K562 (cell line): Measurements from ENCODE around the gene MIEN1. TPM values are rescaled to one million over a fixed set of nuclear protein-coding genes. Genes with fewer than 3 reads are reported as not detected.

Experiments
- ATAC-seq: fragments of 200-7000 bp; cut with Tn5 transposase; 3 replicates; pipeline ENCODE4 v1.9.1; 2020; ENCODE audit warnings: moderate library complexity
- BruUV-seq: library from RNA; stranded (reverse); fragments of 400-500 nt; replicated peaks from 2 replicates; lab custom pipeline; 2021; lab: Mats Ljungman, UMichigan
- CTCF ChIA-PET: fragments of 300-600 bp; formaldehyde crosslinking; extraction: SDS; loops from one replicate; lab custom pipeline; 2021; ENCODE audit warnings: low intra/inter-chr PET ratio; lab: Yijun Ruan, JAX
- POLR2A ChIA-PET: fragments of 300-600, 350-650 bp; sonication (Branson Sonifier 250); formaldehyde crosslinking; extraction: SDS; loops from one replicate; lab custom pipeline; 2021; ENCODE audit warnings: antibody characterized with exemption, inconsistent platforms; lab: Yijun Ruan, JAX
- DNase-seq, 4 experiments: peaks; one replicate each; pipeline versions ENCODE4 v3.0.0 to v3.0.0-alpha.2; 2011 to 2018; ENCODE audit warnings: low spot score in 3 of 4, mixed read lengths in 3 of 4; ENCODE audit errors: extremely low read depth in 1 of 4
- FAIRE-seq: peaks from 2 replicates; lab custom pipeline; 2011; peaks lifted over from hg19 to GRCh38; lab: Jason Lieb, UNC
- H2AFZ ChIP-seq: 2 replicates; pipeline ENCODE4 v1.6.0; 2011; ENCODE audit warnings: low read depth, low read length, control low read depth, inconsistent platforms
- H3K27ac ChIP-seq: fragments of 200-600 bp; 3 replicates; pipeline ENCODE4 v1.8.0; 2011; ENCODE audit warnings: low read depth, mild to moderate bottlenecking, control low read depth, inconsistent platforms, low read length, moderate library complexity, mixed read lengths; ENCODE audit errors: extremely low read depth
- H3K27me3 ChIP-seq, 2 experiments: fragments of 300-600 bp in 1 of 2; 2 replicates in 1 of 2; 3 replicates in 1 of 2; pipeline versions ENCODE4 v1.6.0 to v1.8.0; 2011; ENCODE audit warnings: inconsistent platforms in 2 of 2, low read length in 2 of 2, mild to moderate bottlenecking in 1 of 2, mixed read lengths in 1 of 2, moderate library complexity in 1 of 2; ENCODE audit not compliant: control insufficient read depth in 2 of 2, insufficient read depth in 2 of 2
- H3K36me3 ChIP-seq: fragments of 300-600 bp; 3 replicates; pipeline ENCODE4 v1.8.0; 2011; ENCODE audit warnings: mild to moderate bottlenecking, low read length, inconsistent platforms; ENCODE audit not compliant: control insufficient read depth, insufficient read depth
- H3K4me1 ChIP-seq, 2 experiments: fragments of 200-600 bp in 1 of 2; replicated peaks in 1 of 2; 2 replicates in 1 of 2; 3 replicates in 1 of 2; pipeline versions ENCODE4 v1.5.1 to v1.8.0; 2011; ENCODE audit warnings: inconsistent platforms in 2 of 2, low read length in 2 of 2, mild to moderate bottlenecking in 1 of 2, mixed read lengths in 1 of 2, moderate library complexity in 1 of 2; ENCODE audit not compliant: control insufficient read depth in 2 of 2, insufficient read depth in 2 of 2
- H3K4me2 ChIP-seq: 2 replicates; pipeline ENCODE4 v1.6.1; 2011; ENCODE audit warnings: low read length, control low read depth, inconsistent platforms, mixed read lengths; ENCODE audit not compliant: insufficient read depth
- H3K4me3 ChIP-seq: fragments of 200-600 bp; sonication (generic), shearing (Covaris generic); 2 replicates; pipeline ENCODE4 v1.5.1; 2016; ENCODE audit warnings: control low read depth, inconsistent platforms
- H3K79me2 ChIP-seq: fragments of 200-600 bp; 3 replicates; pipeline ENCODE4 v1.8.0; 2011; ENCODE audit warnings: low read length, inconsistent platforms; ENCODE audit not compliant: control insufficient read depth, insufficient read depth
- H3K9ac ChIP-seq, 2 experiments: 2 replicates each; pipeline versions ENCODE4 v1.6.0 to v1.6.1; 2011; ENCODE audit warnings: low read depth in 2 of 2, low read length in 2 of 2, control low read depth in 1 of 2, inconsistent platforms in 1 of 2, mild to moderate bottlenecking in 1 of 2, mixed read lengths in 1 of 2; ENCODE audit not compliant: insufficient read depth in 1 of 2
- H3K9me1 ChIP-seq: one replicate; pipeline ENCODE4 v1.6.0; 2011; ENCODE audit warnings: inconsistent platforms, mild to moderate bottlenecking, low read length, moderate library complexity; ENCODE audit not compliant: control insufficient read depth, insufficient read depth
- H3K9me3 ChIP-seq: replicated peaks from 2 replicates; pipeline ENCODE4 v1.5.1; 2011; ENCODE audit warnings: low read depth, low read length, inconsistent platforms; ENCODE audit not compliant: control insufficient read depth, insufficient read depth
- H4K20me1 ChIP-seq: replicated peaks from 2 replicates; pipeline ENCODE4 v1.6.1; 2011; ENCODE audit warnings: low read length, inconsistent platforms, mixed read lengths; ENCODE audit not compliant: control insufficient read depth, insufficient read depth
- BACH1 ChIP-seq: fragments of 200-800 bp; sonication (Bioruptor generic); IDR thresholded peaks from 2 replicates; pipeline ENCODE4 v1.6.1; 2016; ENCODE audit warnings: missing genetic modification characterization, missing compliant biosample characterization
- CSDE1 ChIP-seq, 2 experiments: fragments of 450-650 bp; IDR thresholded peaks; 2 replicates each; pipeline ENCODE4 v1.6.1; 2016; ENCODE audit warnings: mild to moderate bottlenecking in 1 of 2
- ETV1 ChIP-seq: fragments of 450-650 bp; conservative IDR thresholded peaks from 2 replicates; pipeline ENCODE4 v1.6.1; 2016; ENCODE audit warnings: missing genetic modification characterization, control low read depth, low read depth, missing compliant biosample characterization
- FUS ChIP-seq: fragments of 200-400 bp; formaldehyde crosslinking; optimal IDR thresholded peaks from 2 replicates; pipeline ENCODE3; 2017; ENCODE audit warnings: low read depth, low read length
- GATAD2B ChIP-seq: fragments of 450-650 bp; IDR thresholded peaks from 2 replicates; pipeline ENCODE4 v1.6.1; 2017; ENCODE audit warnings: mild to moderate bottlenecking, borderline replicate concordance
- KAT2B ChIP-seq: IDR thresholded peaks from one replicate; pipeline ENCODE4 v1.6.1; 2012; ENCODE audit warnings: low read depth, mild to moderate bottlenecking, control low read depth, inconsistent platforms, low read length, moderate library complexity
- MYC ChIP-seq, 2 experiments: fragments of 250-450 bp in 1 of 2; sonication (Bioruptor Pico) in 1 of 2; IDR thresholded peaks; 2 replicates each; pipeline versions ENCODE4 v1.5.1 to v1.6.1; 2012 to 2021; ENCODE audit warnings: low read depth in 2 of 2, borderline replicate concordance in 1 of 2, improper control_type of control experiment in 1 of 2, low read length in 1 of 2, mild to moderate bottlenecking in 1 of 2, moderate library complexity in 1 of 2
- NBN ChIP-seq: fragments of 450-650 bp; IDR thresholded peaks from 2 replicates; pipeline ENCODE4 v1.6.1; 2016; ENCODE audit warnings: low read depth, mild to moderate bottlenecking
- NFXL1 ChIP-seq: fragments of 450-650 bp; formaldehyde crosslinking; IDR thresholded peaks from 2 replicates; pipeline ENCODE4 v1.4.0; 2021; ENCODE audit warnings: mild to moderate bottlenecking
- NR2C2 ChIP-seq, 2 experiments: fragments of 200-800 bp in 1 of 2; sonication (Bioruptor generic) in 1 of 2; sonication (generic) in 1 of 2; formaldehyde crosslinking in 1 of 2; IDR thresholded peaks; 2 replicates each; pipeline versions ENCODE4 v1.6.1 to v1.8.0; 2016 to 2022; ENCODE audit warnings: mild to moderate bottlenecking in 1 of 2, missing compliant biosample characterization in 1 of 2, missing genetic modification characterization in 1 of 2, missing genetic modification reagents in 1 of 2
- RAD21 ChIP-seq, 2 experiments: fragments of 250-450 bp in 1 of 2; fragments of 450-650 bp in 1 of 2; sonication (Bioruptor Pico) in 1 of 2; formaldehyde crosslinking in 1 of 2; IDR thresholded peaks in 1 of 2; conservative IDR thresholded peaks in 1 of 2; 2 replicates each; pipeline versions ENCODE4 v1.4.0 to v1.8.0; 2020 to 2022; ENCODE audit warnings: mild to moderate bottlenecking in 2 of 2, moderate library complexity in 1 of 2
- SPI1 ChIP-seq: IDR thresholded peaks from 2 replicates; pipeline ENCODE4 v1.6.1; 2011; ENCODE audit warnings: low read depth, low read length, control low read depth, borderline replicate concordance
- ZBED1 ChIP-seq: IDR thresholded peaks from 2 replicates; pipeline ENCODE4 v1.6.1; 2014
- ZC3H4 ChIP-seq: sonication (generic); formaldehyde crosslinking; IDR thresholded peaks from 2 replicates; pipeline ENCODE4 v1.9.0; 2021; ENCODE audit warnings: missing genetic modification reagents, borderline replicate concordance
- ZNF12 ChIP-seq: sonication (generic); formaldehyde crosslinking; IDR thresholded peaks from 2 replicates; pipeline ENCODE4 v1.4.0; 2020; ENCODE audit warnings: mild to moderate bottlenecking, missing genetic modification reagents
- ZNF146 ChIP-seq: IDR thresholded peaks from one replicate; pipeline ENCODE4 v1.6.1; 2018; ENCODE audit warnings: missing compliant biosample characterization; ENCODE audit not compliant: unreplicated experiment
- ZNF408 ChIP-seq: fragments of 250-450 bp; sonication (Bioruptor Pico); IDR thresholded peaks from 2 replicates; pipeline ENCODE4 v1.4.0; 2020; ENCODE audit warnings: low read depth, mild to moderate bottlenecking, moderate library complexity
- ZNF764 ChIP-seq: fragments of 250-450 bp; sonication (Bioruptor Pico); IDR thresholded peaks from 2 replicates; pipeline ENCODE4 v1.4.0; 2020; ENCODE audit warnings: low read depth, mild to moderate bottlenecking, moderate library complexity
- ZNF766 ChIP-seq: fragments of 200-800 bp; sonication (Bioruptor generic); conservative IDR thresholded peaks from 2 replicates; pipeline ENCODE4 v1.6.1; 2016; ENCODE audit warnings: missing genetic modification characterization, missing compliant biosample characterization
- WGBS: fragments of 100-300 bp; shearing (Covaris generic); methylation state at CpG from one replicate; pipeline ENCODE4 v1.1.6; 2016; ENCODE audit warnings: low coverage, mixed read lengths; ENCODE audit not compliant: insufficient coverage; ENCODE audit errors: missing lambda C conversion rate; 5-methylcytosine and 5-hydroxymethylcytosine counted together
- in situ Hi-C: fragments of 300-500 bp; cut with MboI; formaldehyde crosslinking; loops from 4 replicates; pipeline ENCODE4 v1.15.0; 2018; ENCODE audit warnings: inconsistent platforms, mixed read lengths
- intact Hi-C: fragments of 100-400 bp; cut with micrococcal nuclease; formaldehyde crosslinking; loops from 2 replicates; pipeline ENCODE4 v1.14.2; 2022
- polyA plus RNA-seq, 8 experiments: library from polyadenylated mRNA; depleted of rRNA in 4 of 8; stranded (reverse) in 5 of 8; unstranded in 3 of 8; fragments of >200 nt; fragmentation: Nextera tagmentation in 2 of 8; fragmentation: Illumina TruSeq in 1 of 8; extraction: Ambion mirVana in 2 of 8; extraction: Trizol in 1 of 8; gene quantifications; 2 replicates each; pipeline versions ENCODE4 v1.2.1 to v1.2.3, GENCODE V29; 2011 to 2014; ENCODE audit warnings: inconsistent platforms in 1 of 8, missing spikeins in 1 of 8
- total RNA-seq, 7 experiments: library from RNA; depleted of rRNA in 6 of 7; stranded (reverse); fragments of >200 nt in 6 of 7; fragmentation: Illumina TruSeq in 2 of 7; extraction: Trizol in 2 of 7; gene quantifications; 2 replicates each; pipeline versions ENCODE4 v1.2.1 to v1.2.3, GENCODE V29; 2011 to 2021; ENCODE audit warnings: low replicate concordance in 1 of 7

Gene MIEN1
- total and polyA plus RNA-seq, 9 of the 15 experiments (the other 6 are each of a cell fraction or from before 2014, with no cell fraction given): 61.3 to 142 (median 78.9) TPM

- Histone ChIP-seq H3K4me2 (no peak overlapping the region), H3K27ac (no peak overlapping the region), H3K27me3 (peaks cover 20 to 25% of the 10 kb centered on the region in 2 experiments; a peak in 4 of 5 replicates), H3K36me3 (no peaks in the 10 kb centered on the region), H3K79me2 (no peaks in the 10 kb centered on the region), H3K4me3 (no peak overlapping the region), H3K9ac (no peak overlapping the region), H3K4me1 (no peaks in the 10 kb centered on the region), H3K9me1 (no peaks in the 10 kb centered on the region), H3K9me3 (no peaks in the 10 kb centered on the region), H4K20me1 (no peaks in the 10 kb centered on the region), H2AFZ (no peak overlapping the region)
- POLR2A ChIA-PET: interaction anchor here (0.7 to 1.4 kb wide), 2 partner anchors 17 to 314 kb away, joined by 3 read pairs; no protein-coding TSS in a partner anchor
- TF ChIP-seq ZNF12 (CRISPR knock-in tag) (no peak), FUS (no peak)
- no TSS peak for BruUV-seq
- CTCF ChIA-PET: no interaction called here
- no peak for DNase-seq
- no peak for ATAC-seq
- in situ Hi-C loops: no loop called here
- FAIRE-seq: no peak
- intact Hi-C loops: no loop called here
Measured at GRCh38 chr17:39776252-39776651, 45.9 kb upstream of the MIEN1 start.

DNA sequence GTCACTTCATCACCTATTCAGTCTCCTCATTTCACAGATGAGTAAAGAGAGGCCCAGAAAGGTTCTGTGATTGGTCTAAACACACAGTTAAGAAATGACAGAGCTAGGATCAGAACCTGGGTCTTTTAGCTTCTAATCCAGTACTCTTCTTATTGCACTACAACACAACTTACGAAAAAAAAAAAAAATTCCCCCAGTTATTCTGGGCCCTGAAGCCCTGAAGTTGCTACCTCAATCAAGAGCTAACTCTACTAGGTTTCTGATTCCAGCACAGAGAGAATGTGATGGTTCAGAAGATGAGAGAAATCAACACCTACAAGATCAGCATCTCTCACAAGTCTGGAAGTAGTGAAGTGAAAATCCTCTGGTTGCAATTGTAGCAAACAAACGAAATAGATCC is 44.7 kb upstream of the MIEN1 start:
- H3K36me3 ChIP-seq: no peaks in the 10 kb centered on the region
- H3K4me2 ChIP-seq: no peak overlapping the region
- H4K20me1 ChIP-seq: no peaks in the 10 kb centered on the region
- no peak for ATAC-seq
- ChIA-PET POLR2A (interaction anchor here (1.6 kb wide), 1 partner anchor 100 kb away, joined by 4 read pairs; no protein-coding TSS in a partner anchor), CTCF (no interaction called here)
- H3K27ac ChIP-seq: no peak overlapping the region
- intact Hi-C loops (no loop called here), in situ Hi-C loops (no loop called here)
- BruUV-seq: no TSS peak
- FAIRE-seq: no peak
- no peaks in the 10 kb centered on the region for H3K9me3 ChIP-seq
- H3K79me2 ChIP-seq: no peaks in the 10 kb centered on the region
- H2AFZ ChIP-seq: no peak overlapping the region
- no peaks in the 10 kb centered on the region for H3K9me1 ChIP-seq
- WGBS: 0% methylated on average over 2 of the region's 2 CpGs
- H3K9ac ChIP-seq: no peak overlapping the region
- H3K4me3 ChIP-seq: no peak overlapping the region
- DNase-seq: no peak
- peaks cover 20 to 27% of the 10 kb centered on the region in 2 experiments for H3K27me3 ChIP-seq
- H3K4me1 ChIP-seq: no peaks in the 10 kb centered on the region
- TF ChIP-seq NBN: no peak
- no peak for TF ChIP-seq CSDE1 (IDR thresholded peaks at IDR 0.05)
- no peak for TF ChIP-seq ZC3H4 (CRISPR knock-in tag)
- TF ChIP-seq ETV1 (tag): no peak
- TF ChIP-seq RAD21 (CRISPR knock-in tag; conservative IDR thresholded peaks at IDR 0.05 in 1 of 2, IDR thresholded peaks at IDR 0.05 in 1 of 2): no peak
- no peak for TF ChIP-seq SPI1
- TF ChIP-seq MYC (IDR thresholded peaks at IDR 0.05; ENCODE audit: low read depth, low read length): no peak
- TF ChIP-seq MYC (CRISPR knock-in tag; IDR thresholded peaks at IDR 0.05; ENCODE audit: borderline replicate concordance, low read depth): no peak
- TF ChIP-seq KAT2B: no peak
- no peak for TF ChIP-seq ZNF408
- TF ChIP-seq GATAD2B: no peak
- no peak for TF ChIP-seq ZBED1
- no peak for TF ChIP-seq ZNF764
- TF ChIP-seq ZNF766 (CRISPR knock-in tag): no peak
- TF ChIP-seq ZNF146 (CRISPR knock-in tag): no peak
- no peak for TF ChIP-seq NFXL1 (CRISPR knock-in tag)
- no peak for TF ChIP-seq BACH1 (tag)
- TF ChIP-seq NR2C2 (CRISPR knock-in tag; IDR thresholded peaks at IDR 0.05): no peak
- TF ChIP-seq NR2C2 (tag; IDR thresholded peaks at IDR 0.05): no peak
